BJ (cell line): ENCODE results near the gene AP3D1. TPM values are rescaled to one million over a fixed set of nuclear protein-coding genes. Genes with fewer than 3 reads are reported as not detected.

ENCODE experiments used
- CTCF ChIA-PET: fragments of 350-600 bp; formaldehyde crosslinking; extraction: SDS; loops from one replicate; lab custom pipeline; 2021; ENCODE audit warnings: antibody characterized with exemption, inconsistent platforms; lab: Yijun Ruan, JAX
- POLR2A ChIA-PET: fragments of 300-600 bp; sonication (Branson Sonifier 250); formaldehyde crosslinking; extraction: SDS; loops from one replicate; lab custom pipeline; 2021; ENCODE audit warnings: antibody characterized with exemption; lab: Charles Lee
- DNase-seq: peaks from one replicate; pipeline ENCODE4 v3.0.0-alpha.2; 2011; ENCODE audit warnings: low read depth
- H3K27me3 ChIP-seq: 2 replicates; pipeline ENCODE4 v1.6.0; 2011; ENCODE audit warnings: low read length; ENCODE audit not compliant: control insufficient read depth, insufficient read depth
- H3K36me3 ChIP-seq: 2 replicates; pipeline ENCODE4 v1.5.1; 2011; ENCODE audit warnings: low read length; ENCODE audit not compliant: control insufficient read depth, insufficient read depth
- H3K4me3 ChIP-seq: 2 replicates; pipeline ENCODE4 v1.5.1; 2011; ENCODE audit warnings: low read depth, mild to moderate bottlenecking, control low read depth, low read length
- polyA plus RNA-seq: library from polyadenylated mRNA; depleted of rRNA; stranded (reverse); fragments of >200 nt; gene quantifications from 2 replicates; pipeline ENCODE4 v1.2.3, GENCODE V29; 2011
- TF ChIP-seq, protein P1 (sequence below): IDR thresholded peaks from 2 replicates; pipeline ENCODE4 v1.5.1; 2011; ENCODE audit warnings: low read depth, mild to moderate bottlenecking, control low read depth, inconsistent platforms, low read length, moderate library complexity; ENCODE audit not compliant: insufficient read depth

The AP3D1 gene
- polyA plus RNA-seq, 1 experiment, result 122 TPM

DNA sequence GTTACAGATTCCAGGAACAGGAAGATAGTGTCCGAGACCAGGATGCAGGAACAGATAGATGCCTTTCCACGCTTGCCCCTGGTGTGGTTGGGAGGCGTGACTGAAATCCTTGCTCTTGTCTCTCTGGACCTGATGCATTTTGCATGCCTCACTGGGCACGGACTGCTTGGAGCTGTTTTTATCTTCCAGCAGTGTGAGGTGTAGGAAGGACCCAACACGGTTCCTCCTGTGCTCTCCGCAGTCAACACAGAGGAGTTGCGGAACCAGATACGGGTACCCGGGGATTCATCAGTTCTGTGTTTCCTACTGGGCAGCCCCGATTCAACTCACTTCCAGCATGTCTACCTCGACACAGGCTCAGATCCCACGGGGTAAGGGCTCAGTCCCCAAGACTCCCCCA lies 18.9 kb upstream of the AP3D1 start:
- TF ChIP-seq, protein P1, sequence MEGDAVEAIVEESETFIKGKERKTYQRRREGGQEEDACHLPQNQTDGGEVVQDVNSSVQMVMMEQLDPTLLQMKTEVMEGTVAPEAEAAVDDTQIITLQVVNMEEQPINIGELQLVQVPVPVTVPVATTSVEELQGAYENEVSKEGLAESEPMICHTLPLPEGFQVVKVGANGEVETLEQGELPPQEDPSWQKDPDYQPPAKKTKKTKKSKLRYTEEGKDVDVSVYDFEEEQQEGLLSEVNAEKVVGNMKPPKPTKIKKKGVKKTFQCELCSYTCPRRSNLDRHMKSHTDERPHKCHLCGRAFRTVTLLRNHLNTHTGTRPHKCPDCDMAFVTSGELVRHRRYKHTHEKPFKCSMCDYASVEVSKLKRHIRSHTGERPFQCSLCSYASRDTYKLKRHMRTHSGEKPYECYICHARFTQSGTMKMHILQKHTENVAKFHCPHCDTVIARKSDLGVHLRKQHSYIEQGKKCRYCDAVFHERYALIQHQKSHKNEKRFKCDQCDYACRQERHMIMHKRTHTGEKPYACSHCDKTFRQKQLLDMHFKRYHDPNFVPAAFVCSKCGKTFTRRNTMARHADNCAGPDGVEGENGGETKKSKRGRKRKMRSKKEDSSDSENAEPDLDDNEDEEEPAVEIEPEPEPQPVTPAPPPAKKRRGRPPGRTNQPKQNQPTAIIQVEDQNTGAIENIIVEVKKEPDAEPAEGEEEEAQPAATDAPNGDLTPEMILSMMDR, result no peak
- CTCF ChIA-PET, result interaction anchor here (0.6 to 1.0 kb wide), 3 partner anchors 10 to 16 kb away, joined by 3 to 5 read pairs (median 3); no protein-coding TSS in a partner anchor
- POLR2A ChIA-PET, result no interaction called here
- no peaks in the 10 kb centered on the region for H3K27me3 ChIP-seq
- no peaks in the 10 kb centered on the region; the same call in 1 of the 2 replicates for H3K36me3 ChIP-seq
- DNase-seq, result no peak
- H3K4me3 ChIP-seq, result no peak overlapping the region

DNA sequence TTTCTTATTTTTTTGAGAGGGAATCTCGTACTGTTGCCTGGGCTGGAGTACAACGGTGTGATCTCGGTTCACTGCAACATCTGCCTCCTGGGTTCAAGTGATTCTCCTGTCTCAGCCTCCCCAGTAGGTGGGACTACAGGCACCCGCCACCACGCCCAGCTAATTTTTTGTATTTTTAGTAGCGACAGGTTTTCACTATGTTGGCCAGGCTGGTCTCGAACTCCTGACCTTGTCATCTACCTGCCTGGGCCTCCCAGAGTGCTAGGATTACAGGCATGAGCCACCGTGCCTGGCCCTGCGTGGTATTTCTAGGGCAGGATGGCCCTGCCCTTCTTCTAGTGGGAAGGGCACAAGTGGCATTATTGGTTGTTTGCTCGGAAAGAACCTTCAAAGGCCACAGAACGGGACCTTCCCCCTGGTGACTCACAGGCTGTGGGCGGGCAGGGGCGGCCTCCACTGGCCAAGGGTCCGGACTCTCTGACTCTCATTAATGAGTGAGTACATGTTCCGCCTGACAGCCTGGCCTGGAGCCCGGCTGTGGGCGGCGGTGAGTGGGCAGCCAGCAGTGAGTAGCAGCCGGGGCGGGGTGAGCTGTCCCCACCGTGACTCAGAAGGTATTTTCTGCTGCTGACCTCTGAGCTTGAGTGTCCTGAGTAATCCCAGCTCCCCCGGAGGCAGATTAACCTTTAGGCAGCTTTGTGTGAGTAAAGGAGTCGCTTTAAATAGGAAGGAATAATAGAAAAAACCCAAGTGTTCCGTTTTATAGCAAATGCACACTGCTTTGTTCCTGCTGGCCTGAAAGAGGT lies 17.5 kb upstream of the AP3D1 start:
- DNase-seq, result peak; percentile 92
- Histone ChIP-seq H3K36me3 (no peaks in the 10 kb centered on the region; the same call in 1 of the 2 replicates), H3K27me3 (no peaks in the 10 kb centered on the region), H3K4me3 (no peak overlapping the region)
- ChIA-PET CTCF (interaction anchor here (0.7 to 2.1 kb wide), 3 partner anchors 10 to 71 kb away, joined by 3 to 5 read pairs (median 3); no protein-coding TSS in a partner anchor), POLR2A (no interaction called here)
- TF ChIP-seq, protein P1, result no peak

DNA sequence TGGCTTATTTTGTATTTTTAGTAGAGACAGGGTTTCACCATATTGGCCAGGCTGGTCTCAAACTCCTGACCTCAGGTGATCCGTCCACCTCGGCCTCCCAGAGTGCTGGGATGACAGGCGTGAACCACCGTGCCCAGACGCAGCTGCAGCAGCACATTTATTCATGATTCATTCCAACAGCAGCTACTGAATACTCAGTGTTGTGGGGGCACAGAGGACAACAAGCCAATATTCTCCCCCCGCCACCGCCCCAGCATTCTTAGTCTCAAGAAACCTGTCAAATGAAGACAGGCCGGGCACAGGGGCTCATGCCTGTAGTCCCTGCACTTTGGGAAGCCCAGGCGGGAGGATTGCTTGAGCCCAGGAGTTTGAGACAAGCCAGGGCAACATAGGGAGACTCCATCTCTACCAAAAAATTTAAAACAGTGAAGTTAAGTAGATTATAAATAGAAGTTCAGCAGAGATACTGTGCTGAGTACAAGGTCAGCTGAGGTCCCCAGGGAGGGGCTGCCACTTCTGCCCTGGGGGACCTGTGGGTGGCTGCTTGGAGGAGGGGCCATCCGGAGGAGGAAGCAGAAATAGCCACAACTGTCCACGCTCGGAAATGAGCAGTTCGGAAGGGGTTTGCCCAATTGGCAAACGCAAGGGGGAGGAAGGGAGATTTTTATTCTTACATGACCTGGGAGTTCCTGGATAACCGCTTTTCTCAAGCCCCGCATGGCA lies 16.7 kb upstream of the AP3D1 start:
- H3K36me3 ChIP-seq, result no peaks in the 10 kb centered on the region; the same call in 1 of the 2 replicates
- DNase-seq, result no peak
- H3K4me3 ChIP-seq, result no peak overlapping the region
- POLR2A ChIA-PET, result no interaction called here
- TF ChIP-seq, protein P1, result no peak
- no peaks in the 10 kb centered on the region for H3K27me3 ChIP-seq
- CTCF ChIA-PET, result interaction anchor here (0.6 to 2.1 kb wide), 3 partner anchors 34 to 72 kb away, joined by 3 to 5 read pairs (median 3); no protein-coding TSS in a partner anchor

DNA sequence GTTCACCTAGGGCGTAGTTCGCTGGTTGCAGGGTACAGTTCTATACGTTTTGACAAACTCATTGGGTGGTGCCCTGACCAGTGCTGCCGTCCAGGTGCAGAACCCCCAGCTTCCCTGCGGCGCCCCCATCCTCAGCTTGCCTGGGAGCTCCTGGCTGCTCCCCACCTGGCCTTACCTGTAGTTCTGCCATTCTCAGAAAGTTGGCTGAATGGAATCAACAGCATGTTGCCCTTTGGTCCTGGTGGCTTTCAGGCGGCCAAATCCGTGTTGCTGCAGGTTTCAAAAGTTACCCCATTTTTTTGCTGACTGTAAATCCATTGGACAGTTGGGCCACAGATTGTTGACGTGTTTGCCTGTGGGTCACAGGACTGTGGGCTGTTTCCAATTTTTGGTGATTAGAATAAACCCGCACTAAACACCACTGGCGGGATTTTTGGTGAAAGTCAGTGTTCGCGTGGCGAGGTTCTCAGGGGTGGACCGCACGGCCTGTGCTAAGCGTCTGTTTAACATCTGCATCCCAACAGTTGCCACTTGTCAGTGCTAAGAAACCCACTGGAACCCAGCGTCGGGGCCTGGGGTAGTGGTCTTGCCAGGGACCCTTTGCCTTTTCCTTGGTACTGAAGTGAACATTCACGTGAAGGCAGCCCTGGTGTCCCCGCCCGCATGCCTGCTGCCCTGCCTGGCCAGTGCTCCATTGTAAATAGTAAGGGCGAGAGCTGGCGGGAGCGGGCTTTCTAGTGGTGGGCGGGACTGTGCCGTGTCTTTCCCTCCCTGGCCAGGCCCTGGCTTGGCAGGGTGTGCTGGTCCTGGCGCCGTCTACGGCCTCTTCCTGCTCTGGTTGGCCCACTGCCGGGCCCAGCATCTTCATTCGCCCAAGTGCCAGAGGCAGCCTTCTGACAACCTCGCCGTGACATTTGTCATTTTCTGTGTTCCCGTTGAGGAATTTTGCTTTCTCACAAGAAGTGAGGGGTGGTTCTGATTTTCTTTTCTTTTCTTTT lies 15.7 kb upstream of the AP3D1 start:
- Histone ChIP-seq H3K4me3 (no peak overlapping the region), H3K27me3 (no peaks in the 10 kb centered on the region), H3K36me3 (no peaks in the 10 kb centered on the region)
- no peak for DNase-seq
- TF ChIP-seq, protein P1, result no peak
- CTCF ChIA-PET, result interaction anchor here (1.1 to 2.1 kb wide), 3 partner anchors 11 to 73 kb away, joined by 3 to 9 read pairs (median 5); no protein-coding TSS in a partner anchor
- POLR2A ChIA-PET, result no interaction called here
